Stimulated activated CD4-positive, alpha-beta T cell treated with anti-CD3 and anti-CD28 coated beads, Interleukin-4, amount 100 ng/mL, for 4 hours (primary cell): ENCODE results near the gene MRPL37.
"Not testable (repeated sequence)": the region's sequence is repeated elsewhere in the genome, so short reads cannot be mapped to it uniquely, and the experiment has no call there.

ENCODE experiments used
- DNase-seq, 2 experiments: peaks; one replicate each; pipeline ENCODE4 v3.0.0-alpha.2; 2020

The MRPL37 gene

DNA sequence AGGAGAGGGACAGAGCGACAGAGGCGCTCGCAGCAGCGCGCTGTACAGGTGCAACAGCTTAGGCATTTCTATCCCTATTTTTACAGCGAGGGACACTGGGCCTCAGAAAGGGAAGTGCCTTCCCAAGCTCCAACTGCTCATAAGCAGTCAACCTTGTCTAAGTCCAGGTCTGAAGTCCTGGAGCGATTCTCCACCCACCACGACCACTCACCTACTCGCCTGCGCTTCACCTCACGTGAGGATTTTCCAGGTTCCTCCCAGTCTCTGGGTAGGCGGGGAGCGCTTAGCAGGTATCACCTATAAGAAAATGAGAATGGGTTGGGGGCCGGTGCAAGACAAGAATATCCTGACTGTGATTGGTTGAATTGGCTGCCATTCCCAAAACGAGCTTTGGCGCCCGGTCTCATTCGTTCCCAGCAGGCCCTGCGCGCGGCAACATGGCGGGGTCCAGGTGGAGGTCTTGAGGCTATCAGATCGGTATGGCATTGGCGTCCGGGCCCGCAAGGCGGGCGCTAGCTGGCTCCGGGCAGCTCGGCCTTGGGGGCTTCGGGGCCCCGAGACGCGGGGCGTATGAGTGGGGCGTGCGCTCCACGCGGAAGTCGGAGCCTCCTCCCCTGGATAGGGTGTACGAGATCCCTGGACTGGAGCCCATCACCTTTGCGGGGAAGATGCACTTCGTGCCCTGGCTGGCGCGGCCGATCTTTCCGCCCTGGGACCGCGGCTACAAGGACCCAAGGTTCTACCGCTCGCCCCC, at the start of gene MRPL37, which contains the start of gene CYB5RL:
Gene MRPL37 (plus strand): TSS at position 403 of the 754 bp plus-strand sequence. CDS start 77 bp downstream, at position 480.
Gene CYB5RL (minus strand): TSS at position 266 of the 754 bp plus-strand sequence. CDS start 4,414 bp downstream, outside the sequence.
- peak; percentile 78 to 90 for DNase-seq

DNA sequence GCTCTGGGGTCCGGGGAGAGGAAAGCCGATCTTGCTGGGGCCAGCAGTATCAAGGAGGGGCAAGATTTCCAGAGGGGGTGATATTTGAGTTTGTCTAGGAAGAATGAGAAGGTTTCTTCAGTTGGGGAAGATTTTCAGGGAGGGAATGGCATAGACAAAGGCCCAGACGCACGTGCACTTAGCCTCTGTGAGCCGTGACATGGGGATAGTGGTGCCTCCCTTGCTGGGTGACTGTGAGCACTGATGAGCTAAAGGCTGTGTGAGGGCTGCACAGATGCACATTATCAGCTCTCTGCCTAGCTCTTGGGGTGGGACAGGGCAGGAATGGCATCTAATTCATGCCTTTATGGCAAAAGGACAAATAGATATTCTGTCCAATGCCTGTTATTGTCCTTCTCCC, 49.0 kb upstream of the MRPL37 start:
- DNase-seq = no peak

DNA sequence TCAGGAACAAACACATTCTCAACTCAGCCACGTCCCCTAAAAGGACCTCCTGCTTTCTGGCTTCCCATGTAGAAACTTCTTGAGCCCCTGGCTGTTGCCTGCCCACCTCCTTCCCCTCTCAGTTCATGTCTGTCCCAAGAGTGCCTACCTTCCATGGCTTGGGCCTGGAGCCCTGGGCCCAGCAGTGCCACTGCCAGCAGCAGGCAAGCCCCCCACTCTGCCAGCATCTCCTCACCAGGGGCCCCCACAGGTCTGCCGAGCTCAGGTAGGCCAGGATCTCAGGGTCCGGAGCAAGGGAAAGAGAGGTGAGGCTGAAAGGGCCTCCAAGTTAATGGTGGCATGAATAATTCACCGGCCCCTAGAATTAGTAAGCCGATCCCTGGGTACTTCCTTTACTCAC, 47.3 kb upstream of the MRPL37 start, which contains the start of gene CDCP2:
Gene CDCP2 (minus strand): TSS at position 305 of the 400 bp plus-strand sequence. CDS start 78 bp downstream, at position 227.
- DNase-seq = no peak

DNA sequence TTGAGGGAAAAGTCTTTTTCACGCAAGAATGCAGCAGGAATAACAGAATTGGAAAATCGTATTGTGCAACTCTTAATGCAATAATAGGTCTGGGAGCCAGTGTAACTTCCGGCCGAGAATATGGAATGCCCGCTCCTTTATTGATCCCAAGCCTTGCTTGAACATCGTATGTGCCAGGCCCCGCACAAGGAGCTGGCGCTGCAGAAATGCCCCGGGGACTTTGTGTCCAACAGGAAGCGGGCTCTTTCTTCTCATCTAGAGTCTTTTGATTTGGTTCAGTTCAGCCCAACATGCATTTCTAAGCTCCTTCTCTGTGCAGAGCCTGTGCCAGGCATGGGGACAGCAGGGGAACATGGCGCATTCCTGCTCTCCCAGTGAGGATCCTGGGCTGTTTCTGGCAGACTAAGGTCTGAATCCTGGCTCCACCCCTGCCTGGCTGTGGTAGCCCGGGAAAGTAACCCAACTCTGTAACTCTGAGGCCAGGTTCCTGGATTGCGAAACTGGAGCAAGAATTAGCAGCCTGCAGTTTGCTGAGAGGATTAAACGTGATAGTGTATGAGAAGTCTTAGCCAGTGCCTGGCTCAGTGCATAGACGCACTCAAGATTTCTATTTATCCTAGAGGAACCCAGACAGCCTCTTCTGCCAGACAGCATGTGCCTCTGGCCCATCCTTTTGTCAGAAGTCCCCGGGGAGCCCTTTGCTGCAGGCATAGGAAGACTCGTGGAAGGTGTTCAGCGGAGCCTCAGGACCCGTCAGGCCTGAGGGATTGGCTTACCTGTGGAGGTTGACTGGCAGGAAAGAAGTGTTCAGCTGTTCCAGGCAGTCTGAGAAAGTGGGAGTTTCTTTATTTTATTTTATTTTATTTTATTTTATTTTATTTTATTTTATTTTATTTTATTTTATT, 46.2 kb upstream of the MRPL37 start:
- no peak for DNase-seq

DNA sequence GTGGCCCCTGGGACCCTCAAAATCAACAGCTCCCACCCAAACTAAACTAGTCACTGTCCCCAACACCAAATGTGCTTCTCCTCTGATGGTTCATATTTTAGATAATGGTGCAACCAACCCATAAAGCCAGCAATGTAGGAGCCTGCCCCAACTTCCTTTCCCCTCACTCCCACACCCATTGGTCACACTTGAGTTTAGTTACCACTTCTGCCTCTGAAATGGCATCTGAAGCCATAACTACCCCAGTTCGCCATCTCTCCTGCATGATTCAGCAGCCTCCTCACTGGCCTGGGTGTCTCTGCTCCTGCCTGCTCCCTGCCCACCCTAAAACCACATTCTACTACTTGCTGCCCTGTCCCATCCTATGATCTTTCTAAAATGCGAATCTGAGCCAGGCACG, 43.8 kb upstream of the MRPL37 start:
- DNase-seq = no peak

DNA sequence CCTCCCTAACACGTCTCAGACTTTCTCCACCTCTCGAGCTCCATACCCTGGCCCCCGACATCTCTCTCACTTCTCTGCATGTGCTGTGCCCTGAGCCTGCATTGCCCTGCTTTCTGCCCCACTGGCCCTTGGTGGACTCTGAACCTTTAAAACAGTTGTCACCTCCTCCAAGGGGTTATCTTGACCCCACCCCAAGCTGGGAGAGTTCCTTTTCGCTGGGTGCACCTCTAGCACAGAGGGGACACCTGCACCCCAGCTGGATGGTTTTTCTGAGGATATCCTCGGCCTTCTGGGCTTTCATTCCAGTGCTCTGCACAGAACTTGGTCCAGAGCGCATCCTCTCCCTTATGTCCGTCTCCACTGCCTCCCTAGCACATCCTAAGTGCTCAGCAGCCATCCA, 43.0 kb upstream of the MRPL37 start:
- DNase-seq = no peak

DNA sequence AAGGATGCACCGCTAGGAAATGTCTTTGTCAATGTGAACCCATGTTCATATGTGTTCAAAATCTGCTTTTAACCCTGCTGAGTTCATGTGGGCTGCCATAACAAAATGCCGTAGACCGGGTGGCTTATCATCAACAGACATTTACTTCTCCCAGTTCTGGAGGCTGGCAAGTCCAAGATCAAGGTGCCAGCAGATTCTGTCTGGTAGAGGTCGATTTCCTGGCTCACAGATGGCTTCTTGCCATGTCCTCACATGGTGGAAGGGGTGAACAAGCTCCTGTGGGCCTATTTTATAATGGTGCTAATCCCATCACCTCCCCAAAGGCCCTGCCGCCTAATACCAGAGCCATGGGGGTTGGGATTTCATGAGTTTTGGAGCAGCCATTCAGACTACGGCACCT, 42.6 kb upstream of the MRPL37 start:
- DNase-seq = no peak

DNA sequence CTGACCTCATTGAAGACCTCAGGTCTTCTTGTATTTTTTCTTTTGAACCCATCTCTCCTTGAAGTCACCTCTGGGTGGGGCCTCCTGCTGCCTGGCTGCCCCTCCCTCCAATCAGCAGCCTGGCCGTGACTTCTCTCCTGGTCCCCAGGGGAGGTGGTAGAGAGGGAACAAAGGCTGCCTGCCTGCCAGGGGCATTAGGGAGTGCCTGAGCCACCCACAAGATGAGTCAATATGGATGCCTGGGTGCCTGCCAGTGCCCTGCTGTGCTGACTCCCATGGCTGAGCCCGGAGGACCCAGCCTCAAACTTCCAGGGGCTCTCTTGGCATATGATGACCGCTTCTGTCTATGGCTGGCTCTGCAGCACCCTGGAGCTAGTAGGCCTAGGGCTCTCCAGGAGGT, 41.9 kb upstream of the MRPL37 start:
- no peak for DNase-seq

DNA sequence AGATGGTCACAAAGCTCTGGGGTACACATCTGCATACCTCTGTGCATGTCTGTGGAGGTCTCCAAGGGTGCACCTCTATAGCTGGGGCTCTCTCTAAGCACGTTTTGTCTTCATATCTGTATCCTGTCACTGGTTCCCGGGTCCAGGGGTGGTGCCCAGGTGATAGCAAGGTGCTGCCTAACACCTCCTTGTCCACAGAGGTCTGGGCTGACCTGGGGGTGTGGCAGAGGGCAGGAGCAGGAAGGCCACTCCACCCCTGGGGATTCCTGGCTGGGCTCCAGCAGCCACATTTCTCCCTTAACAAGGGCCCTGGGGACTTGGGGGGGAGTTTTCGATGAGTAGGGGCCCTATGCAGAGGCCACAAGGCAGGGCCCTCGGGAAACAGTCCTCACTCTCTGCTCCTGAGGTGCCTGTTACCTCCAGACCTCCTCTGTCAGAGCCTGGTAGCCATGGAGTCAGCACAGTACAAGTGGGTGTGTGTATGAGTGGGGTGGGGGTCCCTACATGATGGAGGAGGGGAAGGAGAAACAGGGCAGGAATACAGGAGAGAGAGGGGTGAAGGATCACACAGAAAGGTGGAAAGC, 40.1 kb upstream of the MRPL37 start:
- DNase-seq = no peak

DNA sequence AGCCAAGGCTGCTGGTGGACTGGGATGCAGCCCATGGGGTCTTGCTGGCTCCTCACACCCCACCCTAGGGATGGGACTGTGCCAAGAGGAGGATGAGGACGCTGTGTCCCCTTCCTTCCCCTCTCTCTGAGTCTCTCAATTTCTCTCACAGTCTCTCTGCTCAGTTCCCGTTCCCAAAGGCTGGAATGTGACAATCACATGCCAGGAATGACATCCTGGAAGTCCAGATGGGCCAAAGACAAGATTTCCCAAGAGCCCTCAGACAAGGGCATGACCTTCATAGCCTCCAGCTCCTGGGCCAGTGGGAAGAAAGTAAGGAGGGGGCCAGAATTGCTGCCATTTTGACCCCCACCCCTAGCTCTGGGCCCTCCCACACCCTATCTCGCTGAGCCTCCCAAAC, 39.6 kb upstream of the MRPL37 start:
- no peak for DNase-seq

DNA sequence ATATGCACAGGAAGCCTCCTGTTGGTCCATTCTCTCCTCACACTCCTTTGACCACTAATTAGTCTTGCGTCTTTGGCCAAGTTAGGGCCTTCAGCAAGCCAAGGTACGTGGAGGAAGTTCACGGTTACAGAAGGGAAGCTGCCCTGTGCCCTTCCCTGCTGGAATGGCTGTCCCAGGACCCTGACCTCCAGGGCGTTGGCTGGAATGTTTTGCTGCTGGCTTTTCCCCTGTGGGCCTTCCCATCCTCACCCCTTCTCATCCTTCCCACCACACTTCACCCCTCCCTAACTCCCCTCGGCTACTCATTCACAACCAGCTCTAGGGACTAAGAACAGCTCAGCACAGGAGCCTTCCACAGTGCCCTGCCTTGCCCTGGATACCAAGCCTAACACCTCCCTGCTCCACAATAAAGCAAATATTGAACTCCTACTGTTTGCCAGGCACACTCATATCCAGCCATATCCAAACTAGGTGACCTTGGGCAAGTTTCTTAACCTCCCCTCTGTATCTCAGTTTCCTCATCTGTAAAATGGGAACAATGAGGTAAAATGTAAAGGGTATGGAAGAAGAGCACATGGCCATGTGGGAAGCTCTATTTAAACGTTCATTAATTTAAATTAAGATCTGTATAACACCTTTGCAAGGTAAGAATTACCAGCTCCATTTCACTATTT, 38.3 kb upstream of the MRPL37 start:
- DNase-seq = no peak

DNA sequence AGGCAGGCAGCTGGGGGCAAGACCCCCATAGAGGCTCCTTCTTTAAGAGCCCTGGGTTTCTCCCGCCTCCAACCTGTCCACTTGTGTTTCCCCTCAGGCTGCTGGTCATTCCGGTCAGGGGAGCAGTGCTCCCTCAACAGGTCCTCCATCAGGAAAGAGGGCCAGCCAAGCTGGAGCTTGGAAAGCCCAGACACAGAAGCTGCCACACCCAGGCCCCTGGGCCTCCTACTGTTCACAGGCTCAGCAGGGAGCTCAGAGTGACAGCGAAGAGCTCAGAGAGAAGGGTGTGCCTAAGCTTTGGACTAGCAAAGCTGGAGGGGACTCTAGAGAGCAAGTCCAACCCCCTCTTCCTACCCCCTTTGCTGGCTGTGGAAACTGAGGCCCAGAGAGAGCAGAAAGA, 36.9 kb upstream of the MRPL37 start:
- DNase-seq = no peak

DNA sequence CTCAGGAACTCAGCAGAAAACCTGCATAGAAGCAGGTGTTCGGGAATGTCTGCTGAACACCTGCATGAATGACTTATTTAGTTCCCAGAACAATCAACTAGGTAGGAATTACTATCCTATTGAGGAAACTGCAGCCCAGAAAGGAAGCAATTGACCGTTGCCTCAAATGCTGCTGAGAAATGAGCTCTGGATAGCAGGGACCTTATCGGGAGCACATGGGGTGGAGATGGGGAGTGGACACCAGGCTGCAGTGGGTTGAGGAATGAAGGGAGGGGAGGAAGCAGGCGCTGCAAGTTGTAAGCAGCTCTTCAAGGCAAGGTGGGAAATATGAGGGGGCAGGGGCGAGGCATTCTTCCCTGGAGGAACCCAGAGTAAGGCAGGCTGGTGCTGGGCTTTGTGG, 36.4 kb upstream of the MRPL37 start:
- no peak for DNase-seq

DNA sequence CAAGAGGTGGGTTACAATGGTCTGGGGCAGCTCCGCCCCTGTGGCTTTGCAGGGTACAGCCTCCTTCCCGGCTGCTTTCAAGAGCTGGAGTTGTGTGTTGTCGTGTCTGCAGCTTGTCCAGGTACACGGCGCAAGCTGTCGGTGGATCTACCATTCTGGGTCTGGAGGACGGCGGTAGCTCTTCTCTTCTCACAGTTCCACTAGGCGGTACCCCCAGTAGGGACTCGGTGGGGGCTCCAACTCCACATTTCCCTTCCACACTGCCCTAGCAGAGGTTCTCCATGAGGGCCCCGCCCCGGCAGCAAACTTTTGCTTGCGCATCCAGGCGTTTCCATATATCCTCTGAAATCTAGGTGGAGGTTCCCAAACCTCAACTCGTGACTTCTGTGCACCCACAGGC, 34.8 kb upstream of the MRPL37 start:
- no peak for DNase-seq

DNA sequence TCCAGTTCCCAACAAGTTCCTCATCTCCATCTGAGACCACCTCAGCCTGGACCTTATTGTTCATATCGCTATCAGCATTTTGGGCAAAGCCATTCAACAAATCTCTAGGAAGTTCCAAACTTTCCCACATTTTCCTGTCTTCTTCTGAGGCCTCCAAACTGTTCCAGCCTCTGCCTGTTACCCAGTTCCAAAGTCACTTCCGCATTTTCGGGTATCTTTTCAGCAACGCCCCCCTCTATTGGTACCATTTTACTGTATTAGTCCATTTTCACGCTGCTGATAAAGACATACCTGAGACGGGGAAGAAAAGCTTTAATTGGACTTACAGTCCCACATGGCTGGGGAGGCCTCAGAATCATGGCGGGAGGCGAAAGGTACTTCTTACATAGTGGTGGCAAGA, 33.6 kb upstream of the MRPL37 start:
- not testable (repeated sequence) for DNase-seq

DNA sequence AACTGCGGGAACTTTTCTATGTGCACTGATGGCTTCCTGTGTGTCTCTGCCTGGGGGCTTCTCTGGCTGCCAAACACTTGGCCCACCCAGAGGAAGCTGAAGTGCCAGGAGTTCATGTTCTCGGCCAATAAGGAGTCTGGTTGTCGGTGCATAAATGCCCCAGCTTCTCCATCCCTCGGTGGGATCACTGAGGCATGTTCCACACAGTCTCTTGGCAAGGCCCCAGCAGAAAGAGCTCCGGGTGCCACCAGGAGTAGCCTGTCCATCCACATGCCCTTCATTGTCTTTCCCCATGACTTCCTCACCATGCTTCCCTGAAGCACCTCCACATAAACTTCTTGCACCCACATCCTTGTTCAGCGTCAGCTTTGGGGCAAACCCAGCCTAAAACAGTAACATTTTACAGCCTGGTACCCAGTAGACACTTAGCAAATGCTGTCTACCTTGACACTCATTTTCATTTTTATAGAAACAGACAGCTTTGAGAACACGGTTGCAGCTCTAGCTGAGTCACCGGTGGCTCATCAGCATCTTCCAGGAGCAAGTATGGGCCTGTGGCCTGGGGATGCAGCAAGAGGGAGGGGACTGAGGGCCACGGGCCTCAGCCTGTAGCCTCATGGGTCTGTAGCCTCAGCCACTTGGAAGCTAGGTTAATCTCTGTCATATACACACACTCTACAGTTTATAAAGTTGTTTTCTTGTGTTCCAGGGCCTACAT, 32.4 kb upstream of the MRPL37 start:
- DNase-seq = no peak

DNA sequence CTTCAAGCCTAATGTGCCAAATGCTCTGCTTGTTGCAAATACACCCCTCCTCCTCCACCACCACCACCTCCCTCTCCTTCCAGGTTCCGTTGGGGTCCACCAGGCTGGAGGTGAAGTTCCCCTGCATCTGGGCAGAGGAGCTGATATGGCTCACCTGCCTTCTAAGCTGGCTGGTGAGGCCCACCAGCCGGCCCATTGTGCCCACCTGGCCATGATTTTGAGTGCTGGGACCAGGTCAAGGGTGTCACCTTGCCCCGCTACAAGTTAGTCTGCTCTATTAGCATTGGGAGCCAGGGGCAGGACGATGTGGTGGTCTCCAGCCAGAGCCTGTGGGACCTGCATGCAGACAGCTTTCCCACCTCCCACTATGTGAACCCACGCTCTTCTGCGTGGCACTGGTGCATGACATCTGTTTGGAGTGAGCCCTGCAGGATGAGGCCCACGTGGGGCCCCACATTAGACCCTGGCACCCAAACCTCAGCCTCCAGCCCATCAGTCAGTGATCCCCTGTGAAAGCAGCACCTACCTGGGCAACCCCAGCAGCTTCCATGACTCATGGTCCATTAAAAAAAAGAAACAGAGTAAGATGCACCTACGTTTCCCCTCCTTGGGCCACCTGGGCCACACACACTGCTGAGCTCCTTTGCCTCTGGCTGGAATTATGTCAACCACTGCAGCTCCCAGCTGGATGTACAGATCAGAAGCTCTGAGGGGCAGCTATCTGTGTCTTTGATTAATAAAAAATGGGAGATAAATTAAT, 31.6 kb upstream of the MRPL37 start:
- DNase-seq = no peak

DNA sequence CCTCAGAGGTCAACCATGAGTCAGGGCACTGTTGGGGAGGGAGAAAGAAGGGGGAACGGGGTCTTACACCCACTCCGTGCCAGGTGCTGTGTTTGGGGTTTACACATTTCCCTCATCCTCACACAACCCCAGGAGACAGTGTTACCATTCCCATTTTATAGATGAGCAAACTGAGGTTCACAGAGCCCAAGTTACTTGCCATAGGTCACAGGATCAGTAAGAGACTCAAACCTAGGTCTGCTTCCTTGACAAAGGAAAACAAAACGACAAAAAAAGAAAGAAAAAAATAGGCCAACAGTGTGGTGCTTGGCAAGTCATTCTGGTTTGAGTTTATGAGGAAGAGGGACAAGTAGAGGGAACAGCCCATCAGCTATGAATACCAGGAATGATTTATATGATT, 30.9 kb upstream of the MRPL37 start:
- DNase-seq = no peak

DNA sequence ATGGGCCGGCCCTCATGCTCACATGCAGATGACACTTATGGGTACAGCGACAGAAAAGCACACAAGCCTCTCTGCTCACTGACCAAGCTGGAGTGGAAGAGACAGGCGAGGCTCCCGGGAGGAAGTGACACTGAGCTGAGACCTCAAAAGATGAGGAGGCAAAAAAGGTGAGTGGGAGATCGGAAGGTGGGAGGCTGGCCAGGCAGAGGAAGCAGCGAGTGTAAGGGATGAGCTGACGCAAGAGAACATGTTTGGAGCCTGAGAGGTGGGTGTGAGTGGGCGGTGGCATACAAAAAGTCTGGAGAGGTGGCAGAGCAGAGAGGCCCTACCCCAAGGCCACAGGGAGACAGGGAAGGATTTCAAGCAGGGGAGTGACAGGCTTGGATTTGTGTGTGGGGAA, 29.0 kb upstream of the MRPL37 start:
- peak in 1 of 2 experiments; percentile 6 for DNase-seq

DNA sequence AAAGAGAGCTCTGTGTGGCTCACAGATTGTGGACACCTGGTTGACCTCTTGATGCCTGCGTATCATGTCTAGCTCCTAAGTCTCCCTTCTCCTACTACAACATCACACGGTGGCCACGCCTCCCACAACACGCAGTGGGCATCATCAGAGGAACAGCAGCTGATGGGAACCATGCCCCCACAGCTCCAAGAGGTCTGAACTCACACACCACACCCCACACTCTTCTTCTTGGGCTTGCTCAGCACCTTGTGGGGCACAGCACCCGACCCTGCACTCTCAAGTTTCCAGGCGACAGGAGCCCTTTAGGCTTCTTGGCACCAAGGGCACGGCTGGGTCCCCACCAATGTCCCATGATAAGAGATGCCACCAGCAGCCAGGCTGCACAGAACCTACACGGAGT, 28.4 kb upstream of the MRPL37 start:
- DNase-seq = no peak
